GM12878 (cell line): ENCODE data around the gene ANXA11. TPM values are rescaled to one million over a fixed set of nuclear protein-coding genes. Genes with fewer than 3 reads are reported as not detected.

ENCODE experiments used
- ATAC-seq: fragments of 200-7000 bp; cut with Tn5 transposase; 3 replicates; pipeline ENCODE4 v1.9.1; 2020; ENCODE audit warnings: mild to moderate bottlenecking, moderate library complexity
- BruUV-seq: library from RNA; stranded (reverse); fragments of 400-500 nt; replicated peaks from 2 replicates; lab custom pipeline; 2021; lab: Mats Ljungman, UMichigan
- CTCF ChIA-PET: fragments of 300-600 bp; sonication (Branson Sonifier 250); formaldehyde crosslinking; extraction: SDS; loops from one replicate; lab custom pipeline; 2021; ENCODE audit warnings: inconsistent platforms; lab: Yijun Ruan, JAX
- POLR2A ChIA-PET: fragments of 350-600 bp; formaldehyde crosslinking; extraction: SDS; loops from one replicate; lab custom pipeline; 2021; ENCODE audit warnings: inconsistent platforms; lab: Charles Lee
- RAD21 ChIA-PET: fragments of 300-600 bp; sonication (Branson Sonifier 250); formaldehyde crosslinking; loops from one replicate; lab custom pipeline; 2023; ENCODE audit warnings: antibody characterized with exemption; ENCODE audit not compliant: unreplicated experiment; lab: Charles Lee
- SMC1A ChIA-PET: fragments of 300-600 bp; sonication (Branson Sonifier 250); formaldehyde crosslinking; loops from one replicate; lab custom pipeline; 2023; ENCODE audit not compliant: unreplicated experiment, uncharacterized antibody; lab: Charles Lee
- DNase-seq: peaks from one replicate; pipeline ENCODE4 v3.0.0-alpha.2; 2011; ENCODE audit warnings: low read depth, low spot score
- FAIRE-seq: peaks from 3 replicates; lab custom pipeline; 2011; peaks lifted over from hg19 to GRCh38; lab: Jason Lieb, UNC
- H2AFZ ChIP-seq: 2 replicates; pipeline ENCODE4 v1.6.0; 2011; ENCODE audit warnings: low read depth, low read length, control low read depth; ENCODE audit not compliant: control insufficient read depth
- H3K27ac ChIP-seq: 2 replicates; pipeline ENCODE4 v1.5.1; 2011; ENCODE audit warnings: control low read depth; ENCODE audit not compliant: control insufficient read depth, insufficient read depth
- H3K27me3 ChIP-seq, 2 experiments: replicated peaks in 1 of 2; 2 replicates each; pipeline versions ENCODE4 v1.6.0 to v1.6.1; 2011; ENCODE audit warnings: low read length in 1 of 2; ENCODE audit not compliant: control insufficient read depth in 2 of 2, insufficient read depth in 2 of 2
- H3K36me3 ChIP-seq, 2 experiments: 2 replicates each; pipeline ENCODE4 v1.5.1; 2011; ENCODE audit warnings: low read length in 1 of 2; ENCODE audit not compliant: control insufficient read depth in 2 of 2, insufficient read depth in 2 of 2
- H3K4me1 ChIP-seq: 2 replicates; pipeline ENCODE4 v1.6.1; 2011; ENCODE audit warnings: mild to moderate bottlenecking, low read length, moderate library complexity, mixed read lengths; ENCODE audit not compliant: control insufficient read depth, insufficient read depth
- H3K4me2 ChIP-seq: 2 replicates; pipeline ENCODE4 v1.6.0; 2011; ENCODE audit warnings: control low read depth; ENCODE audit not compliant: control insufficient read depth, insufficient read depth
- H3K4me3 ChIP-seq: fragments of 200-600 bp; sonication (generic); 2 replicates; pipeline ENCODE4 v1.5.1; 2016
- H3K79me2 ChIP-seq: 2 replicates; pipeline ENCODE4 v1.6.0; 2011; ENCODE audit warnings: low read length; ENCODE audit not compliant: control insufficient read depth, insufficient read depth
- H3K9ac ChIP-seq: 2 replicates; pipeline ENCODE4 v1.8.0; 2011; ENCODE audit warnings: low read length, control low read depth, mixed read lengths; ENCODE audit not compliant: control insufficient read depth, insufficient read depth
- H3K9me3 ChIP-seq: replicated peaks from 3 replicates; pipeline ENCODE4 v1.5.1; 2011; ENCODE audit warnings: mild to moderate bottlenecking, low read length; ENCODE audit not compliant: control insufficient read depth, insufficient read depth
- H4K20me1 ChIP-seq: 2 replicates; pipeline ENCODE4 v1.6.0; 2011; ENCODE audit not compliant: control insufficient read depth, insufficient read depth
- BRCA1 ChIP-seq: IDR thresholded peaks from 2 replicates; pipeline ENCODE4 v1.6.1; 2011; ENCODE audit warnings: low read depth, low read length, improper control_type of control experiment
- CBX5 ChIP-seq: sonication (generic); IDR thresholded peaks from 2 replicates; pipeline ENCODE4 v1.6.1; 2016; ENCODE audit warnings: low read depth, moderate library complexity, mild to moderate bottlenecking, inconsistent platforms
- MYC ChIP-seq: IDR thresholded peaks from 2 replicates; pipeline ENCODE4 v1.6.1; 2011; ENCODE audit warnings: mild to moderate bottlenecking, low read length, moderate library complexity, inconsistent platforms; ENCODE audit not compliant: insufficient read depth, insufficient replicate concordance, insufficient read length, severe bottlenecking
- NRF1 ChIP-seq: conservative IDR thresholded peaks from 2 replicates; pipeline ENCODE4 v1.6.1; 2011; ENCODE audit warnings: mild to moderate bottlenecking, low read depth, low read length, improper control_type of control experiment
- PAX8 ChIP-seq: fragments of 450-650 bp; IDR thresholded peaks from 2 replicates; pipeline ENCODE4 v1.6.1; 2017; ENCODE audit warnings: mild to moderate bottlenecking, moderate library complexity
- POU2F2 ChIP-seq: IDR thresholded peaks from 3 replicates; pipeline ENCODE4 v1.6.1; 2011; ENCODE audit warnings: low read depth, mild to moderate bottlenecking, low read length, borderline replicate concordance
- RELA ChIP-seq: fragments of 450-650 bp; IDR thresholded peaks from 2 replicates; pipeline ENCODE4 v1.8.0; 2014; ENCODE audit warnings: borderline replicate concordance; ENCODE audit not compliant: partially characterized antibody
- RUNX3 ChIP-seq: IDR thresholded peaks from 2 replicates; pipeline ENCODE4 v1.6.1; 2012; ENCODE audit warnings: low read length, inconsistent platforms
- SPI1 ChIP-seq: IDR thresholded peaks from 2 replicates; pipeline ENCODE4 v1.6.1; 2011; ENCODE audit warnings: low read depth, mild to moderate bottlenecking, low read length, moderate library complexity, borderline replicate concordance; ENCODE audit not compliant: insufficient read depth
- STAT1 ChIP-seq: fragments of 450-650 bp; conservative IDR thresholded peaks from 2 replicates; pipeline ENCODE4 v1.6.1; 2014; ENCODE audit warnings: antibody characterized with exemption, mild to moderate bottlenecking
- SUPT20H ChIP-seq: IDR thresholded peaks from 2 replicates; pipeline ENCODE4 v1.6.1; 2011; ENCODE audit warnings: low read depth, mild to moderate bottlenecking, low read length, moderate library complexity, borderline replicate concordance; ENCODE audit not compliant: control insufficient read depth
- ZNF274 ChIP-seq: IDR thresholded peaks from one replicate; pipeline ENCODE4 v1.8.0; 2011; ENCODE audit not compliant: insufficient read length, insufficient read depth
- ZNF592 ChIP-seq: fragments of 450-650 bp; IDR thresholded peaks from 2 replicates; pipeline ENCODE4 v1.6.1; 2017; ENCODE audit warnings: mild to moderate bottlenecking, moderate library complexity
- WGBS: methylation state at CpG from one replicate; pipeline ENCODE4 v1.1.6; 2016; ENCODE audit warnings: low lambda C conversion rate; ENCODE audit not compliant: insufficient replicate concordance, insufficient coverage; ENCODE audit errors: missing lambda C conversion rate; 5-methylcytosine and 5-hydroxymethylcytosine counted together
- in situ Hi-C: fragments of 300-500 bp; cut with MboI; formaldehyde crosslinking; loops from 9 replicates; pipeline ENCODE4 v1.14.3; 2018; ENCODE audit warnings: mixed read lengths
- intact Hi-C: fragments of 100-400 bp; cut with micrococcal nuclease; formaldehyde crosslinking; loops from one replicate; pipeline ENCODE4 v1.14.2; 2022; ENCODE audit not compliant: unreplicated experiment
- polyA plus RNA-seq, 11 experiments: library from polyadenylated mRNA; depleted of rRNA in 4 of 11; unstranded in 6 of 11; stranded (reverse) in 5 of 11; fragments of >200 nt; fragmentation: Nextera tagmentation in 4 of 11; fragmentation: Illumina TruSeq in 1 of 11; extraction: Ambion mirVana in 4 of 11; extraction: Trizol in 1 of 11; gene quantifications; 1 replicate in 1 of 11; 2 replicates in 10 of 11; pipeline versions ENCODE4 v1.2.1 to v1.2.3, GENCODE V29; 2011 to 2016; ENCODE audit warnings: inconsistent platforms in 2 of 11, missing spikeins in 2 of 11, low read depth in 1 of 11
- total RNA-seq, 4 experiments: library from RNA; depleted of rRNA in 3 of 4; stranded (reverse); fragments of >200 nt in 3 of 4; fragmentation: Illumina TruSeq in 1 of 4; extraction: Trizol in 1 of 4; gene quantifications; 2 replicates each; pipeline versions ENCODE4 v1.2.1 to v1.2.3, GENCODE V29; 2013 to 2021

The ANXA11 gene
- total and polyA plus RNA-seq, 10 of the 15 experiments (the other 5 are each of a cell fraction or from before 2014, with no cell fraction given): 25.0 to 129 (median 72.2) TPM

DNA sequence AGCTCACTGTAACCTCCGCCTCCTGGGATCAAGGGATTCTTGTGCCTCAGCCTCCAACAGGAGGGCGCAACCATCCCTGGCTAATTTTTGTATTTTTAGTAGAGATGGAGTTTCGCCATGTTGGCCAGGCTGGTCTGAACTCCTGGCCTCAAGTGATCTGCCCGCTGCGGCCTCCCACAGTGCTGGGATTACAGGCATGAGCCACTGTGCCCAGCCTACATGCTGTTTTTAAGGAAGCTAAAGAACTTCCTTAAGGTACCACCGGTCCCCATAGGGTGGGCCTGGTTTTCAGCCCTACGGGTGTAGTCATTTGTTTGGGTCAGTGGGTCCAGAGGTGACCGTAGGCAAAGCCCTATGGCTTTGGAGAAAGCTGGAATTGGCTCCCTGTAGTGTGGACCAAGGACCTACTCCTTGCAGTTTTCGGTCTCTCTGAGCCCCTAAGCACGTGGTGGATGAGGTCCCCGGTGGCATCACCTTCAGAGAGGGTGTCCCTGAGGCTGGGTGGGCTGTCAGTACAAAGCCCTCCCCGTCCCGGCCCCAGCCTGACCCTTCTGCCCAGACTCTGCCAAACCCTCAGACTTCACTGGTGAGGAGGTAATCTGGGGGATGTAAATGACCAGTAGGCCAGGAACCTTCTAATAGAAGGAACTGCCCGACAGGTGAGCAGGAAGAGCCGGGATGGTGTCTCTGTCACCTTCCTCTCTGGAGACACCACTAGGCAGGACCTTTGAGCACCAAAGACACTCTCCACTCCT, 30.5 kb downstream of the ANXA11 start:
- no peaks in the 10 kb centered on the region for H3K4me1 ChIP-seq
- H2AFZ ChIP-seq: no peak overlapping the region
- FAIRE-seq (no peak), ATAC-seq (no peak), DNase-seq (no peak)
- ChIA-PET CTCF (interaction anchor here (1.3 to 1.6 kb wide), 2 partner anchors 29 to 86 kb away, joined by 3 read pairs; no protein-coding TSS in a partner anchor), POLR2A (no interaction called here)
- H3K36me3 ChIP-seq: peaks cover 4 to 22% of the 10 kb centered on the region in 2 experiments
- no peaks in the 10 kb centered on the region for H3K27me3 ChIP-seq
- H3K9ac ChIP-seq: no peak overlapping the region
- no peak overlapping the region for H3K4me3 ChIP-seq
- H3K4me2 ChIP-seq: no peak overlapping the region
- WGBS: 97% methylated on average over 15 of the region's 15 CpGs
- BruUV-seq: no TSS peak
- peaks cover 3% of the 10 kb centered on the region; the same call in 1 of the 2 replicates for H4K20me1 ChIP-seq
- TF ChIP-seq BRCA1 (no peak), POU2F2 (no peak), RUNX3 (no peak), PAX8 (no peak), MYC (no peak), ZNF274 (no peak), STAT1 (no peak), ZNF592 (no peak), NRF1 (no peak), SPI1 (no peak), SUPT20H (no peak), RELA (no peak), CBX5 (no peak)
- TF ChIP-seq, all 136 proteins: peak for 0
- ChIA-PET RAD21 (interaction anchor here (1.8 kb wide), 1 partner anchor 31 kb away, joined by 7 read pairs; no protein-coding TSS in a partner anchor), SMC1A (interaction anchor here (1.1 to 1.4 kb wide), 2 partner anchors 13 to 14 kb away, joined by 3 to 4 read pairs; no protein-coding TSS in a partner anchor)
- Histone ChIP-seq H3K9me3 (no peaks in the 10 kb centered on the region), H3K79me2 (no peaks in the 10 kb centered on the region; the same call in 1 of the 2 replicates), H3K27ac (no peak overlapping the region)
- intact Hi-C loops: no loop called here
- in situ Hi-C loops: no loop called here
